Stimulated activated CD8-positive, alpha-beta memory T cell treated with anti-CD3 and anti-CD28 coated beads, Interleukin-12 subunit alpha, Interleukin-12 subunit beta, amount 100 ng/mL, for 24 hours (primary cell): ENCODE results near the gene MKLN1.
"Not testable (repeated sequence)": the region's sequence is repeated elsewhere in the genome, so short reads cannot be mapped to it uniquely, and the experiment has no call there.

Source experiments
- DNase-seq: peaks from one replicate; pipeline ENCODE4 v3.0.0-alpha.2; 2020; ENCODE audit errors: extremely low read depth

MKLN1 gene

GRCh38 chr7:131462715-131463114, 135.0 kb downstream of the MKLN1 start:
- not testable (repeated sequence) for DNase-seq

- no peak for DNase-seq
Observed at GRCh38 chr7:131466735-131467365, 139.2 kb downstream of the MKLN1 start.

GRCh38 chr7:131467788-131468187, 140.1 kb downstream of the MKLN1 start:
- DNase-seq = no peak

- no peak for DNase-seq
Observed at GRCh38 chr7:131471250-131472004, 143.8 kb downstream of the MKLN1 start.

GRCh38 chr7:131476740-131477139, 149.1 kb downstream of the MKLN1 start:
- DNase-seq = no peak

- no peak for DNase-seq
Observed at GRCh38 chr7:131480384-131481315, 153.0 kb downstream of the MKLN1 start.

- DNase-seq = no peak
Observed at GRCh38 chr7:131482800-131483199, 155.1 kb downstream of the MKLN1 start.

GRCh38 chr7:131483586-131483985, 155.9 kb downstream of the MKLN1 start:
- DNase-seq = no peak

- no peak for DNase-seq
Observed at GRCh38 chr7:131486346-131486745, 158.7 kb downstream of the MKLN1 start.

- no peak for DNase-seq
Observed at GRCh38 chr7:131487217-131487616, 159.5 kb downstream of the MKLN1 start.

- no peak for DNase-seq
Observed at GRCh38 chr7:131488361-131488760, 160.7 kb downstream of the MKLN1 start.

- no peak for DNase-seq
Observed at GRCh38 chr7:131489196-131489595, 161.5 kb downstream of the MKLN1 start.

- no peak for DNase-seq
Observed at GRCh38 chr7:131489881-131490280, 162.2 kb downstream of the MKLN1 start.

- no peak for DNase-seq
Observed at GRCh38 chr7:131493081-131493480, 165.4 kb downstream of the MKLN1 start.

- DNase-seq = no peak
Observed at GRCh38 chr7:131493581-131493980, 165.9 kb downstream of the MKLN1 start.

- no peak for DNase-seq
Observed at GRCh38 chr7:131494182-131494581, 166.5 kb downstream of the MKLN1 start.

GRCh38 chr7:131495669-131496498, 168.2 kb downstream of the MKLN1 start:
- DNase-seq = no peak

GRCh38 chr7:131497454-131497853, 169.8 kb downstream of the MKLN1 start:
- no peak for DNase-seq

GRCh38 chr7:131498237-131498885, 170.7 kb downstream of the MKLN1 start:
- no peak for DNase-seq

GRCh38 chr7:131499801-131500200, 172.1 kb downstream of the MKLN1 start:
- no peak for DNase-seq

GRCh38 chr7:131500357-131500756, 172.7 kb downstream of the MKLN1 start:
- no peak for DNase-seq
